Measurements from ENCODE around the gene FAM241B. TPM values are rescaled to one million over a fixed set of nuclear protein-coding genes. Genes with fewer than 3 reads are reported as not detected.

FAM241B gene
- total RNA-seq, 1 donor from 2014 or later: 1.00 TPM

DNA sequence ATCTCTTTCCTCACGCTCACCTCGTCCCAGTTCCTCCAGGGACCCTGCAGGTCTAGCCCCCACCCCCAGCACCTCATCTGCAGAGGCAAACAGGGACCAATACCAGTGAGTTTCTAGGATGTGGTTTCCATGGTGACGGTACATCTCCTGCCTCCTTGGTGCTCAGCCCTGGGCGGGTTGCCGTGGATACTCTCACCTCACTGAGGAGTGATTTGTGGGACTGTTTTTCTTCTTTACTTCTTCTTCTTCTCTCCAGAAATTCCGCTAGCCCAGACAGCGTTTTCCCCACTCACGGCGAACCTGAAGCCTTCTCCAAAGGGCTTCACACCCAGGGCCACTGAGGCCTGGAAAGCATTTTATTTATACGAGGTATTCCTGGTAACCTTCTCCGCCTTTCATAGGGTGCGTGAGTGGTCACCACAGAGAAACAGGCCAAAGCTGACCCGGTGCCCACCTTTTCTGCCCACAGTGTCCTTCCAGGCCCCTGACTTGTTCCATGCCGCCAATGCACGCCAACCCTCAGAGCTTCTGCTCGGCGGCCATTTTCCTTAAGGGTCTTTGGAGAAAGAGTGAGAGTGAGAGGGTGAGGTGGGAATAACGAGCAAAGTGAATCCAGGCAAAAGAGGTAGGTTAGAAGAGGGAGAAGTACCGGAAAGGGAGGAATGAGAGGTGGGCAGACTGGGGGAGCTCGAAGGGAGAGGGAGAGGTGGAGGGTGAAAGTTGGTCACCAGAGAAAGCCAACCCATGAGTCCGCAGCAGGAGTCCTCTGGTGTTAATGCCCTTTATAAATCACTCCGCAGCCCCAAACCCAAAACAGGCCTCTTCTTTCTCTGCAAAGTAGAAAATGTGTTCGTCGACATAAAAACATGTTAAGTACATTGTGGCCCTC, 15.5 kb downstream of the FAM241B start:
- ChIA-PET POLR2A (no interaction called here), CTCF (interaction anchor here (1.0 to 1.4 kb wide), 2 partner anchors 10 to 130 kb away, joined by 3 read pairs; no protein-coding TSS in a partner anchor)
- TF ChIP-seq, protein P1, sequence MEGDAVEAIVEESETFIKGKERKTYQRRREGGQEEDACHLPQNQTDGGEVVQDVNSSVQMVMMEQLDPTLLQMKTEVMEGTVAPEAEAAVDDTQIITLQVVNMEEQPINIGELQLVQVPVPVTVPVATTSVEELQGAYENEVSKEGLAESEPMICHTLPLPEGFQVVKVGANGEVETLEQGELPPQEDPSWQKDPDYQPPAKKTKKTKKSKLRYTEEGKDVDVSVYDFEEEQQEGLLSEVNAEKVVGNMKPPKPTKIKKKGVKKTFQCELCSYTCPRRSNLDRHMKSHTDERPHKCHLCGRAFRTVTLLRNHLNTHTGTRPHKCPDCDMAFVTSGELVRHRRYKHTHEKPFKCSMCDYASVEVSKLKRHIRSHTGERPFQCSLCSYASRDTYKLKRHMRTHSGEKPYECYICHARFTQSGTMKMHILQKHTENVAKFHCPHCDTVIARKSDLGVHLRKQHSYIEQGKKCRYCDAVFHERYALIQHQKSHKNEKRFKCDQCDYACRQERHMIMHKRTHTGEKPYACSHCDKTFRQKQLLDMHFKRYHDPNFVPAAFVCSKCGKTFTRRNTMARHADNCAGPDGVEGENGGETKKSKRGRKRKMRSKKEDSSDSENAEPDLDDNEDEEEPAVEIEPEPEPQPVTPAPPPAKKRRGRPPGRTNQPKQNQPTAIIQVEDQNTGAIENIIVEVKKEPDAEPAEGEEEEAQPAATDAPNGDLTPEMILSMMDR (IDR thresholded peaks at IDR 0.05): no peak
- Mint-ChIP-seq H3K4me3 (no peak overlapping the region), H3K27me3 (peaks cover 7% of the 10 kb centered on the region), H3K27ac (no peak overlapping the region), H3K4me1 (no peaks in the 10 kb centered on the region), H3K9me3 (no peaks in the 10 kb centered on the region), H3K36me3 (ENCODE audit: low read depth) (no peaks in the 10 kb centered on the region)
- no peak for ATAC-seq (ENCODE audit: low read depth)
- intact Hi-C loops (cut with micrococcal nuclease): loop anchor here (10.0 kb wide), 1 partner anchor 269 kb away; no protein-coding TSS in a partner anchor
- no peak for DNase-seq

DNA sequence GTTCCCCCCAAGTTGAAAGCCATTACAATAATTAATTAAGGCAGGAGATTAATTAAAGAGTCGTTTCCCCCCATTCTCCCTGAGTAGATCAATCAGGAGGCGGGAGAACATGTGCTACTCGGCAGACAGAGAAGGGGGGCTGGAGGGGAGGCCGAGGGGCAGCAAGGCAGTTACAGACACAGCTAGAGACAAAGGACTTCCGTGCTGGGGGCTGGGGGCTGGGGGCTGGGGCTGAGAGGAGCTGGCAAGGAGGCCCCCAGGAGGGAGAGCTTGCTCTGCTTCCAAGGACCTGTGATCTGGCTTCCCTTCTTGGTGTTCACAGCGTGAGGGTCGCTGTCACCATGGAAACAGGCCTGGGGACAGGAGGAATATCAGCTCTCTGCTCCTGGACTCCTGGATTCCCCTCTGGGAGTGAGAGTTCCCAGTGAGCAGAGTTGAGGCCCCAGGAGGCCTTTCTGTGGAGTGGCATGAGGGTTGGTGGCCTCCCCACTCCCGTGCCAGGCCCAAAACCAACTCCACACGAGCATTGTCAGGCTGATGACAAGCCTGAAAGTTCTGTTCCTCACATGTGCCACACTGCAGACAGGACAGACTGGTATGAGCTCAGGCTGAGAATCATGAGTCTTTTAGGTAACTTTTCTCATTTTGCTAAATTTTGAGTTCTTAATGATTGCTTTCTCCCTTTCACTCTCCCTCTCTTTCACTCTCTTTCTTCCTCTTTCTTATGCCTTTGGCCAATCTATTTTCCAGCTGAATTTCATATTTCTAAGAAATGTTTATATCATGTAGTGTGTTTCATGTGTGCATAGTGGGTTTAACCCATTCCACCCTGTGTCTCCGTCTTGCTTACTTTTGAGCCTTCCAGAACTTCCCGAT, 16.4 kb downstream of the FAM241B start:
- ChIA-PET CTCF (no interaction called here), POLR2A (no interaction called here)
- Mint-ChIP-seq H3K36me3 (ENCODE audit: low read depth) (no peaks in the 10 kb centered on the region), H3K4me3 (no peak overlapping the region), H3K9me3 (no peaks in the 10 kb centered on the region), H3K27me3 (peaks cover 8% of the 10 kb centered on the region), H3K27ac (no peak overlapping the region), H3K4me1 (no peaks in the 10 kb centered on the region)
- intact Hi-C loops (cut with micrococcal nuclease): loop anchor here (10.0 kb wide), 1 partner anchor 268 kb away; no protein-coding TSS in a partner anchor
- TF ChIP-seq, protein P1 (IDR thresholded peaks at IDR 0.05): no peak
- DNase-seq (no peak), ATAC-seq (ENCODE audit: low read depth) (no peak)

DNA sequence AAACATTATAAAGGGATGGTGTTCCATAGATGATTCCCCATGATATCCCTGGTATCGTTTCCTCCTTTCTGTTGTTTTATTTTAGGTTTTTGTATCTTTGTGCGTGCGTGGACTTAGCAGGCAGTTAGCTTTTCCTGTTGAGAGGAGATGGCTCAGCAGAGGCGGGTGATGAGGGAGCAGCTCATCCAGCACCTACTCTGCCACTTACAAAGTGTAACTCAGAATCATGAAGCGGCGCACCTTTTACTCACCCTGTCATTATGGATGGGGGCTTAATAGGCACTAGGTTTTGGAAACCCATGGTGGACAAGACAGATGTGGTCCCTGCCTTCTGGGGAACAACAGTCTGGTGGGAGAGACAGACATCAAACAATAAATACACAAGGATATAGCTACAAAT, 17.1 kb downstream of the FAM241B start:
- ATAC-seq (ENCODE audit: low read depth) (no peak), DNase-seq (no peak)
- Mint-ChIP-seq H3K27me3 (peaks cover 8% of the 10 kb centered on the region), H3K36me3 (ENCODE audit: low read depth) (no peaks in the 10 kb centered on the region), H3K9me3 (no peaks in the 10 kb centered on the region), H3K27ac (no peak overlapping the region), H3K4me3 (no peak overlapping the region), H3K4me1 (no peaks in the 10 kb centered on the region)
- POLR2A ChIA-PET: no interaction called here
- TF ChIP-seq, protein P1 (IDR thresholded peaks at IDR 0.05): no peak
- intact Hi-C loops (cut with micrococcal nuclease): loop anchor here (10.0 kb wide), 1 partner anchor 268 kb away; no protein-coding TSS in a partner anchor
- CTCF ChIA-PET: no interaction called here

DNA sequence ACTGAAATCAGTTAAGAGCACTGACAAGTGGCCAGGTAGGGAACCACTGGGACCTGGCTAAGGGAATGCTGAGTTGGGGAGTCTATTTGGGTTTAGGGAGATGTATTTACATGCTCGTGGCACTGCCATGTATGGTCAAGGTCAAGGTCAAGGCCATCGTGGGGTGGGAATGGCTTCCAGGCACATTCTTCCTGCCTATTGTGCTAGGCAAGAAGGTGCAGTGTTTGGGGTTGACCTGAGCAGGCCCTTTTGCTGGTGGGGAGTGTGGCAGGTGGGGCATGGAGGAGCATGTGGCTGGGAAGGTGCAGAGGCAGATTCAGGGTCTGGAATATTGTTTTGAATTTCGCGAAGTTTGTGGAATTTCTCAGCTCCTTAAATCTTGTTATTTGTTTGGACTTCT, 17.8 kb downstream of the FAM241B start:
- ChIA-PET CTCF (interaction anchor here (0.9 kb wide), 1 partner anchor 12 kb away, joined by 4 read pairs; no protein-coding TSS in a partner anchor), POLR2A (no interaction called here)
- no peaks in the 10 kb centered on the region for H3K4me1 Mint-ChIP-seq
- intact Hi-C loops (cut with micrococcal nuclease): loop anchor here (10.0 kb wide), 1 partner anchor 267 kb away; no protein-coding TSS in a partner anchor
- H3K4me3 Mint-ChIP-seq: no peak overlapping the region
- no peak overlapping the region for H3K27ac Mint-ChIP-seq
- H3K27me3 Mint-ChIP-seq: peaks cover 7% of the 10 kb centered on the region
- TF ChIP-seq, protein P1 (IDR thresholded peaks at IDR 0.05): no peak
- H3K9me3 Mint-ChIP-seq: no peaks in the 10 kb centered on the region
- ATAC-seq (ENCODE audit: low read depth): no peak
- DNase-seq: no peak
- H3K36me3 Mint-ChIP-seq (ENCODE audit: low read depth): no peaks in the 10 kb centered on the region

Data from activated B cell treated with CpG ODN at 0.5 μM for 24 hours (primary cell).